Measurements from ENCODE around the gene CHIA.
"Not testable (repeated sequence)": the region's sequence is repeated elsewhere in the genome, so short reads cannot be mapped to it uniquely, and the experiment has no call there.

CHIA gene

GRCh38 chr1:111320066-111320879 lies 29.6 kb downstream of the CHIA start:
- Mint-ChIP-seq H3K4me1 (ENCODE audit: low read depth) (peaks cover 9% of the 10 kb centered on the region), H3K36me3 (ENCODE audit: low read depth) (no peaks in the 10 kb centered on the region), H3K27me3 (no peaks in the 10 kb centered on the region), H3K4me3 (no peak overlapping the region), H3K27ac (no peak overlapping the region), H3K9me3 (peaks cover 8% of the 10 kb centered on the region)

GRCh38 chr1:111323231-111323630 lies 32.6 kb downstream of the CHIA start:
- H3K4me1 Mint-ChIP-seq (ENCODE audit: low read depth): peaks cover 9% of the 10 kb centered on the region
- no peaks in the 10 kb centered on the region for H3K27me3 Mint-ChIP-seq
- H3K4me3 Mint-ChIP-seq: no peak overlapping the region
- peaks cover 9% of the 10 kb centered on the region for H3K36me3 Mint-ChIP-seq (ENCODE audit: low read depth)
- peaks cover 14% of the 10 kb centered on the region for H3K9me3 Mint-ChIP-seq
- H3K27ac Mint-ChIP-seq: peak overlapping the region; percentile 23

- no peaks in the 10 kb centered on the region for H3K27me3 Mint-ChIP-seq
- H3K4me3 Mint-ChIP-seq: no peak overlapping the region
- H3K36me3 Mint-ChIP-seq (ENCODE audit: low read depth): peaks cover 28% of the 10 kb centered on the region
- H3K4me1 Mint-ChIP-seq (ENCODE audit: low read depth): no peaks in the 10 kb centered on the region
- H3K9me3 Mint-ChIP-seq: peaks cover 33% of the 10 kb centered on the region
- H3K27ac Mint-ChIP-seq: no peak overlapping the region
Observed at GRCh38 chr1:111332190-111332589, 41.5 kb downstream of the CHIA start.

- Mint-ChIP-seq H3K36me3 (ENCODE audit: low read depth) (peaks cover 10% of the 10 kb centered on the region), H3K4me1 (ENCODE audit: low read depth) (no peaks in the 10 kb centered on the region), H3K9me3 (peaks cover 24% of the 10 kb centered on the region), H3K27me3 (no peaks in the 10 kb centered on the region), H3K4me3 (no peak overlapping the region), H3K27ac (no peak overlapping the region)
Observed at GRCh38 chr1:111334169-111334568, 43.5 kb downstream of the CHIA start.

- not testable (repeated sequence) for H3K4me1 Mint-ChIP-seq (ENCODE audit: low read depth); H3K27me3 Mint-ChIP-seq; H3K27ac Mint-ChIP-seq; H3K4me3 Mint-ChIP-seq; H3K36me3 Mint-ChIP-seq (ENCODE audit: low read depth)
- H3K9me3 Mint-ChIP-seq: peaks cover 17% of the 10 kb centered on the region
Observed at GRCh38 chr1:111335214-111335877, 44.7 kb downstream of the CHIA start.

- H3K4me3 Mint-ChIP-seq; H3K27me3 Mint-ChIP-seq; H3K27ac Mint-ChIP-seq; H3K9me3 Mint-ChIP-seq; H3K36me3 Mint-ChIP-seq (ENCODE audit: low read depth); H3K4me1 Mint-ChIP-seq (ENCODE audit: low read depth): not testable (repeated sequence)
Observed at GRCh38 chr1:111338849-111339248, 48.2 kb downstream of the CHIA start.

GRCh38 chr1:111346089-111346885 lies 55.6 kb downstream of the CHIA start:
- Mint-ChIP-seq H3K27me3 (no peaks in the 10 kb centered on the region), H3K27ac (peak overlapping the region; percentile 63), H3K9me3 (no peaks in the 10 kb centered on the region), H3K36me3 (ENCODE audit: low read depth) (no peaks in the 10 kb centered on the region), H3K4me1 (ENCODE audit: low read depth) (peaks cover 9% of the 10 kb centered on the region), H3K4me3 (peak overlapping the region; percentile 87)

GRCh38 chr1:111347026-111347425 lies 56.4 kb downstream of the CHIA start:
- H3K9me3 Mint-ChIP-seq: no peaks in the 10 kb centered on the region
- H3K27me3 Mint-ChIP-seq: no peaks in the 10 kb centered on the region
- H3K4me1 Mint-ChIP-seq (ENCODE audit: low read depth): peaks cover 9% of the 10 kb centered on the region
- H3K36me3 Mint-ChIP-seq (ENCODE audit: low read depth): no peaks in the 10 kb centered on the region
- peak overlapping the region; percentile 87 for H3K4me3 Mint-ChIP-seq
- H3K27ac Mint-ChIP-seq: no peak overlapping the region

GRCh38 chr1:111351700-111352099 lies 61.0 kb downstream of the CHIA start:
- no peak overlapping the region for H3K27ac Mint-ChIP-seq
- H3K27me3 Mint-ChIP-seq: no peaks in the 10 kb centered on the region
- H3K4me1 Mint-ChIP-seq (ENCODE audit: low read depth): peaks cover 7% of the 10 kb centered on the region

GRCh38 chr1:111354584-111354983 lies 63.9 kb downstream of the CHIA start:
- H3K4me1 Mint-ChIP-seq (ENCODE audit: low read depth): peaks cover 7% of the 10 kb centered on the region
- H3K9me3 Mint-ChIP-seq: peaks cover 4% of the 10 kb centered on the region
- H3K4me3 Mint-ChIP-seq: no peak overlapping the region
- H3K27ac Mint-ChIP-seq: no peak overlapping the region
- no peaks in the 10 kb centered on the region for H3K36me3 Mint-ChIP-seq (ENCODE audit: low read depth)
- H3K27me3 Mint-ChIP-seq: no peaks in the 10 kb centered on the region

More at GRCh38 chr1:111351700-111352099, 61.0 kb downstream of the CHIA start:
- no peak overlapping the region for H3K4me3 Mint-ChIP-seq
- peaks cover 4% of the 10 kb centered on the region for H3K9me3 Mint-ChIP-seq
- no peaks in the 10 kb centered on the region for H3K36me3 Mint-ChIP-seq (ENCODE audit: low read depth)

GRCh38 chr1:111358964-111359363 lies 68.3 kb downstream of the CHIA start:
- H3K4me1 Mint-ChIP-seq (ENCODE audit: low read depth): peaks cover 7% of the 10 kb centered on the region

GRCh38 chr1:111359376-111359775 lies 68.7 kb downstream of the CHIA start:
- no peak overlapping the region for H3K27ac Mint-ChIP-seq
- peaks cover 4% of the 10 kb centered on the region for H3K9me3 Mint-ChIP-seq
- peaks cover 6% of the 10 kb centered on the region for H3K27me3 Mint-ChIP-seq
- peaks cover 6% of the 10 kb centered on the region for H3K4me1 Mint-ChIP-seq (ENCODE audit: low read depth)
- no peak overlapping the region for H3K4me3 Mint-ChIP-seq
- H3K36me3 Mint-ChIP-seq (ENCODE audit: low read depth): no peaks in the 10 kb centered on the region

More at GRCh38 chr1:111358964-111359363, 68.3 kb downstream of the CHIA start:
- Mint-ChIP-seq H3K4me3 (no peak overlapping the region), H3K9me3 (peaks cover 4% of the 10 kb centered on the region), H3K27me3 (peaks cover 2% of the 10 kb centered on the region), H3K36me3 (ENCODE audit: low read depth) (no peaks in the 10 kb centered on the region), H3K27ac (no peak overlapping the region)

GRCh38 chr1:111360257-111360656 lies 69.6 kb downstream of the CHIA start:
- H3K9me3 Mint-ChIP-seq: not testable (repeated sequence)

GRCh38 chr1:111361761-111362160 lies 71.1 kb downstream of the CHIA start:
- Mint-ChIP-seq H3K27ac (no peak overlapping the region), H3K4me3 (no peak overlapping the region), H3K27me3 (peaks cover 22% of the 10 kb centered on the region), H3K4me1 (ENCODE audit: low read depth) (no peaks in the 10 kb centered on the region), H3K36me3 (ENCODE audit: low read depth) (no peaks in the 10 kb centered on the region), H3K9me3 (no peaks in the 10 kb centered on the region)

More at GRCh38 chr1:111360257-111360656, 69.6 kb downstream of the CHIA start:
- not testable (repeated sequence) for H3K4me1 Mint-ChIP-seq (ENCODE audit: low read depth); H3K4me3 Mint-ChIP-seq; H3K36me3 Mint-ChIP-seq (ENCODE audit: low read depth); H3K27ac Mint-ChIP-seq
- H3K27me3 Mint-ChIP-seq: peaks cover 10% of the 10 kb centered on the region

- H3K9me3 Mint-ChIP-seq: no peaks in the 10 kb centered on the region
- H3K27me3 Mint-ChIP-seq: peaks cover 32% of the 10 kb centered on the region
- H3K4me1 Mint-ChIP-seq (ENCODE audit: low read depth): no peaks in the 10 kb centered on the region
- no peak overlapping the region for H3K27ac Mint-ChIP-seq
- H3K36me3 Mint-ChIP-seq (ENCODE audit: low read depth): no peaks in the 10 kb centered on the region
- no peak overlapping the region for H3K4me3 Mint-ChIP-seq
Observed at GRCh38 chr1:111364690-111365089, 74.0 kb downstream of the CHIA start.
